HK-2 (cell line): ENCODE results near the gene ZDHHC17.
"Not testable (repeated sequence)": the region's sequence is repeated elsewhere in the genome, so short reads cannot be mapped to it uniquely, and the experiment has no call there.

Experiments
- DNase-seq: peaks from one replicate; pipeline ENCODE4 v3.0.0-alpha.2; 2018; ENCODE audit not compliant: unreplicated experiment

The ZDHHC17 gene

GRCh38 chr12:76765598-76765997 is 1.7 kb downstream of the ZDHHC17 start:
- DNase-seq = no peak

GRCh38 chr12:76766161-76766560 is 2.2 kb downstream of the ZDHHC17 start:
- DNase-seq = no peak

GRCh38 chr12:76768576-76768975 is 4.7 kb downstream of the ZDHHC17 start:
- no peak for DNase-seq

GRCh38 chr12:76777765-76778216 is 13.9 kb downstream of the ZDHHC17 start:
- no peak for DNase-seq

GRCh38 chr12:76778364-76778763 is 14.4 kb downstream of the ZDHHC17 start:
- no peak for DNase-seq

GRCh38 chr12:76779310-76779709 is 15.4 kb downstream of the ZDHHC17 start:
- not testable (repeated sequence) for DNase-seq

GRCh38 chr12:76781321-76781720 is 17.4 kb downstream of the ZDHHC17 start:
- no peak for DNase-seq

- DNase-seq = no peak
Observed at GRCh38 chr12:76782526-76782925, 18.6 kb downstream of the ZDHHC17 start.

GRCh38 chr12:76784600-76785051 is 20.7 kb downstream of the ZDHHC17 start:
- DNase-seq = no peak

GRCh38 chr12:76785407-76785806 is 21.5 kb downstream of the ZDHHC17 start:
- DNase-seq = no peak

- no peak for DNase-seq
Observed at GRCh38 chr12:76786986-76787385, 23.1 kb downstream of the ZDHHC17 start.

- no peak for DNase-seq
Observed at GRCh38 chr12:76787689-76788088, 23.8 kb downstream of the ZDHHC17 start.

- DNase-seq = no peak
Observed at GRCh38 chr12:76789335-76790050, 25.6 kb downstream of the ZDHHC17 start.

- no peak for DNase-seq
Observed at GRCh38 chr12:76790564-76791552, 26.9 kb downstream of the ZDHHC17 start.

- no peak for DNase-seq
Observed at GRCh38 chr12:76792828-76793227, 28.9 kb downstream of the ZDHHC17 start.

GRCh38 chr12:76798864-76799263 is 34.9 kb downstream of the ZDHHC17 start:
- DNase-seq = no peak

- no peak for DNase-seq
Observed at GRCh38 chr12:76799362-76799761, 35.4 kb downstream of the ZDHHC17 start.

- DNase-seq = no peak
Observed at GRCh38 chr12:76802060-76802459, 38.1 kb downstream of the ZDHHC17 start.

GRCh38 chr12:76804435-76804976 is 40.6 kb downstream of the ZDHHC17 start:
- no peak for DNase-seq

- DNase-seq = no peak
Observed at GRCh38 chr12:76810671-76811419, 46.9 kb downstream of the ZDHHC17 start.

GRCh38 chr12:76811976-76812375 is 48.1 kb downstream of the ZDHHC17 start:
- no peak for DNase-seq

GRCh38 chr12:76813265-76813664 is 49.4 kb downstream of the ZDHHC17 start:
- DNase-seq = no peak
